Kasumi-1 (cell line): Measurements from ENCODE around the gene RHEB.

Experiments used
- DNase-seq, 2 experiments: peaks; one replicate each; lab custom pipeline; 2025; lab: John Stamatoyannopoulos, UW

Gene RHEB

DNA sequence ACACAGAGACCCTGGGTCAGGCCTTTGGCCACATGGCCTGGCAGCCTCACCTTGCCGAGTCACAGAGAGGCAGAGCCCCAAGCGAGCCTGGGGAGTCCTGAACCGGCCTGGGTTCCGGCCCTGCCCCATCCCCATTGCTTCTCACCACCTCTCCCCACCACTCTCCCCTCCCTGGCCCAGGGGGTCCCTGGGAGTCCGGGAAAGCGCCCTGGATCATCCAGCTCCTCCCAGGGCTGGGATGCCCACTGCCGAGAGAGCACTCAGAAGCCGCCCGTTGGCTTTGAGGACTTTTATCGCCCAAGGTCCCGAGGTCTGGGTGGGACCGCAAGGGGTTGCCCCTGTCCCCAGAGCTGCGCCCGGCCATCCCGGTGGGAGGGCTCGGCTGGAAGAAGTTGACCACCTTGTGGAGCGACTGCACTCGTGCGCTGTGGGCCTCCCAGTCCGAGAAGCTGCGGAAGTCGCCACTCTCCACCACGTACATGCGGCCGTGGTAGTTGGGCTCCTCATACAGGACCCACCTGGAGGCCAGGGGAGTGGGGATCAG, 87.9 kb downstream of the RHEB start:
- no peak for DNase-seq

DNA sequence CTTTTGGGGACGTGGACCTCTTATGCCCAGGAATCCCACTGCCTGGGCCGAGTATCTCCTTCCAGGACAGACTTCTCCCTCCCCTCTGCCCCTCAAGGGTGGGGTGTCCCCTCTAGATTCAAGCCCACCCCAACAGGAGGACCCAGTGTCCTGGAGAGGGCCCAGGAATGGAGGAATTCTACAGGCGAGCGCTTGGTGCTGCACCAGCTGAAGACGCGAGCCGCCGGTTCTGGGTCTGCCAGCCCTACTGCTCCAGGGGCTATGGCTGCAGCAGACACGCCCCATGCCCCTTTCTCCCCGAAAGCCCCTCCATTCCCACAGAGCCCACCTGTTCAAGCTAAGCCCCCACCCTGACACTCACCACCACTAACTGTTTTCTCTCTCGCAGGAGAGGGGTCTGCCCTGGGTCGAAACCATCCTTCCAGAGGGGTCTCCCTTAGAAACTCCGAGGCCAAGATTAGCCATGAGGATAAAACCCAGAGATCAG, 88.4 kb downstream of the RHEB start:
- DNase-seq: no peak

DNA sequence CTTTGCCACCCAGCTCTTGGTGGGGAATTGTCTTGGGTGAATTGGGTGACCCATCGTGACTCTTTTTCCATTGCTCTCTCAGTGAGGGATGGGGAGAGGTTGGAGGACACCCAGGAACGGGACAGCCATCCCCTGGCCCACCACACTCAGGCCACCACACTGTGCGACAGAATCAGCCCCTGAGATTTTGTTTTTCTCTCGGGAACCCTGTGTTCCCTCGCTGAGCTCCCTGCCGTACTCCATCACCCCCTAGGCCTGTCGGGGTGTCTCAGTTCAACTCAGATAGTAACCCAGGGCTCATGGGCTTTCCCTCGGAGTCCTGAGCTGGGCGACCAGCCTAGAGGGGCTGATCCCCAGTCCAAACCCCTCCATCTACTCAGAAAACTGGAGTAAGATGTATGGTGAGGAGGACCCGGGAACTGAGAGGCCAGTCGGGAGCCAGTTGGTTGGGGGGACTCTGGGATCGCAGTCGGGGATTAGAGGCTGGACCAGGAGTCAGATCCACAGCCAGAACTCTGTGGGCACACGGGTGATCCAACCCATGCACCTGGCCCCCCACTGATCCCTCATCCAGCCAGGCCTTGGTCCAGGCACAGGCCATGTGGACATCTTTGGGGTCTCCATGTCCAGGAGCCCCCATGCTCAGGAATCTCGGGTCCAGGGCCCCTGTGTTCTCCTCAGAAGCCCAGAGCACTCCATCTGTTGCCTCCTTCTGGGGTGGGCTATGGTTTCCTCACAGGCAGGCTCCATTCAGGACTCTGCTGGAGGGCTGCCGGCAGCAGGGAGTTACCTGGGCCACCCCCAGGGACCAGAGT, 89.1 kb downstream of the RHEB start:
- no peak for DNase-seq

DNA sequence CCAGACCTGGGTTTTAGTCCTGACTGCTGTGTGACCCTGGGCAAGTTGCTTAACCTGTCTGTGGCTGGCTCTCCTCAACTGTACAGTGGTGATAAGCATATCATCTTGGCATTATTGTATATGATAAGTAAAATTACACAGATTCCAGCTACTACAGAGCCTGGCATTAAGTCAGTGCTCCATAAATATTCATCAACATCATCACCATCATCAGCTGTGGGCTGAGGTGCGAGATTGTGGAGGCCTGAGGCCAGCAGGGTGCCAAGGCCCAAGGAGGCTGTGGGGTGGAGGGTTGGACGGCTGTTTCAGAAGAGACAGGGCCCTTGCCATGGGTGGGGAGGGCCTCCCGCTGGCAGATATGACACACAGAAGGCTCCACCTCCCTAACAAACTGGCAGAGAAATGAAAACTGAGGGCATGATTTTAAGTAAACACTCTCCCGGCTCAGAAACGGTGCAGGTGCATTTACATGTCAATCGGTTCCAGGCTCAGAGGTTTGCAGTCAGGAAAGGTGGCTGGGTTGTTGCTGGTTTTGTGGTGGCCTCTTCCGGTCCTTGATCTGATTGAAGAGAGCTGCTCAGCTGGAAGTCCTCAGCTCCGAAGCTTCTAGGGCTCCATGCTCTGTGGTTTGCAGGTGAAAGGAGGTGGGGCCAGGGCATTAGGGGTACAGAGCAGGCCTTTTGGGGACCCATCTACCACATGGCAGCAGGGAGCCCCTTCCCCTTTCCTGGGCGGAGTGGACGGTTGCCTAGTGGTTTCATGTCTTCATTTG, 89.9 kb downstream of the RHEB start:
- DNase-seq: no peak

DNA sequence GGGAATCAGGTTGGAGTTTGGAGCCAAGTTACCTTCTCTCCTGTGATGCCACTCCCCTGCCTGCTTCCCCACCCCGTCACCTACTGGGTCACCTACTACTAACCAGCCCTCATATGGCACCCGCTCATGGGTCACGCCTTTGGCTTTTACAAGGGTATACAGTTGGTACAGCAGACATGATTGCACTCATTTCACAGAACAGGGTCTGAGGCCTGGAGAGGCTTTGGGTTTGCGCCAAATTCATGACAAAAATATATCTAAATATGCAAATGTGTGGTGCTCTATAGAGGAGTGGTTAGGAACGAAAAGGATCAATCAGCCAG, 90.5 kb downstream of the RHEB start:
- no peak for DNase-seq

DNA sequence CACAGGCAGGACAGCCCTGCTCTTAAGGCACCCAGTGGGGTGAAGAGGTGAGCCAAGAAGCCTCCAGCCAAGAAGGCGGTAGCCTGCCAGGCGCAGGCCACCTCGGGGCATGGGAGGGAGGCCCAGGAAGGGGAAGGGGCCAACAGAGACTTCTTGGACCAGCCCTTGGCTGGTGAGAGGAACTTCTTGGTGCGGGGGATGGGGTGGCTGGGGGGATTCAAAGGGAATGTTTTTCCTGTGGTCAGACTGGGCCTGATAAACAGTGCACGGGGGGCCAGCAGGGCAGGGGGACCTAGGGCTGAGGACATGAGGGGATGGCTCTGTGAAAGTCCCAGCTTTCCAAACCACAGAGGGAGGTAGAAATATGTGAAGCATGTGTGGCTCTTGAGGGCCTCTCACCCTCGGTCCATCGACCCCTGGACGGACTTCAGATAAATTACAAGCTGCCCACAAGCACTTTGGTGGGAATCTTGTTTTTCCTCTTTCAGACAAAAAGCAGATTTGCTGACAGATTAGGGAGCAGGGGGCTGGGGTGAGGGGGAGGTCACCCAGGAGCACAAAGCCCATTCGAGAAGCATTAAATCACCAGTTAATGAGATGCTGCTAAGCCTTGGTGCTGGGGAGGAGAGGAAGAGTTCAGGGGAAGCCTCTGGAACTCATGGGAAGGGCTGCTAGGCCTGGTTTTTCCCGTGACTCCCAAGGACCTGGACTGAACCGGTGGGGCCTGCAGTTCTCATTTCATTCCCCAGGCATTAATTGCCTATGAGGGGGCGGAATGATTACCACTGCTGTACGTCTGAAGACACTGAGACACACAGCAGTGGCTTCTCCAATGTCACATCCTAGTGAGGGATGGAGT, 91.1 kb downstream of the RHEB start:
- no peak for DNase-seq

DNA sequence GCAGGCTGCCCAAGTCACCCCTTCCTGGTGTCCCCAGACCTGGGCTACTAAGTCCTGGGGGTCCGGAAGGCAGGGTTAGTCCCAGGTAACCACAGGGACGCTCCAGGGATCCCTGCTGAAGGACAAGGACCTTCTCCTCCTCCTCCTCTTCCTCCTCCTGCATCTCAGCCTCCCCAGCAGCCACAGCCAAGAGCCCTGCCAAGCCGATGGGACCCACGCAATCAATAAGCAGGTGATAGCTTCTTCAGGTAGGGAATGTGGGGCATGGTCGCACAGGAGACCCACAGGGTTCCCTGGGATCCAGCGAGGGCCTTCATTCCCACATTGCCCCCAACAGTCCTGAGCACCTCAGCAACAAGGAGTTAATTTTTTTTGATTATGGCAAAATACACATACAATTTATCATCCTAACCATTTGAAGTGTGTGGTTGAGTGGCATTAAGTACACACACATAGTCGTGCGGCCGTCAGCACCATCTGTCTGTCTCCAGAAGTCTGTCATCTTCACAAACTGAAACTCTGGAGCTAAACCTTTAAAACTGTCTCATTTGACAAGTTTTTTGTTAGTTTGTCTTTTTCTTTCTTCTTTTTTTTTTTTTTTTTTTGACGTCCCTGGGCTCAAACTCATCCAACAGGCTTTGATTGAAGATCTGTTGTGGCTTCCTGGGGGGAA, 91.9 kb downstream of the RHEB start:
- no peak for DNase-seq

DNA sequence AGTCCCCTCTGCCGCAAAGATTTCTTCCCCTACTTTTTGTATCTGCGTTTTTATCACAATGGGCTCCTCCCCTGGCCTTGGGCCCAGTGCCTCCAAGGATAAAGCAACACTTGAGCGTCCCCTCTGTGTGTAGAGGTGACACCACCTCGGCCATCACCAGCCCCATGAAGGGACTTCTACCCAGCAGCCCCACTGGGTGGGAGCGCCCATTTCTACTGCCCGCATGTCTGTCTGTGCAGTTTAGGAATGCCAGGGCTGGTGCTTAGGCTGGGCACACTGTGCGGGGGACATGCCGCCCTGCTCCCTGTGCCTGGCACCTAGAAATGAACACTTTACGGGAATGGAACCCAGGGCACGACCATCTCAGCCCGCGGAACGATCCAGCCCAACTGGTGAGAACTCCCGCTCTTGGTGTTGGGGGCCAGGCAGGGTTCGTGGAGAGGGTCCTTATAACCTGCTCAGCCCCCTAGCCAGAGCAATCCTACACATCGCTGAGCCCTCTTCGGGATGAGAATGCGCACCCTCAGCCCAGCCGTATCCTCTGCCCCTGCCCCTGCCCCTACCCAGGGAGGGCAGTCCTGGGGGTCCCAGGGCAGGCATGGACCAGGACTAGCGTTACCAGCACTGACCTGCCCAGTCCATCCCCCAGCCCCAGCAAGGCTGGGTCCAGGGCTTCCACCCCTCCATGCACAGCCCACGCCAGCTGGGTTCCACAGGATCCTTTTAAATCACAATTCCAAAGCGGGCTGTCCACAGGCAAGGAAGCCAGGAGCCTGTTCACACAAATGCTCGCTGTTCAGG, 92.6 kb downstream of the RHEB start:
- no peak for DNase-seq

DNA sequence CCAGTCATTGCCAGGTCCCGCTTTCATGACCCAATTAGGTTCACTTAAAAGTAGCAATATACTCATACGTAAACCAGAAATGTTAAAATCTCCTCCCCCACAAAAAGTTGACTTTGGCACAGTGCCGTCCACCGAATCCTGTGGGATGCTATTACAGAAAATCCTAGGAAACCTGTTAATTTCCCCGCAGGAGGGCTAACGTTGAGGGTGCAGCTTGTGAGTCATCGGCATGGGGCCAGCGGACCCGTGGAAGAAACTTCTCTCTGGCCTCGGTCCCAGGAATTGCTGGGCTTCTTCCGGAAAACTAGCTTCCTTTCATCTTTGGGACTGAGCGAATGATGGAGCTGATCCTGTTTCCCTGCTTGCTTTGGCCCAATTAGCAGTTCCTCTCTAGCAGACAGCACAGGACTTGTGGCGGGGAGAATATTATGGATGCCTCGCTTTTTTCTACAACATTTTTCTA, 93.2 kb downstream of the RHEB start:
- no peak for DNase-seq

DNA sequence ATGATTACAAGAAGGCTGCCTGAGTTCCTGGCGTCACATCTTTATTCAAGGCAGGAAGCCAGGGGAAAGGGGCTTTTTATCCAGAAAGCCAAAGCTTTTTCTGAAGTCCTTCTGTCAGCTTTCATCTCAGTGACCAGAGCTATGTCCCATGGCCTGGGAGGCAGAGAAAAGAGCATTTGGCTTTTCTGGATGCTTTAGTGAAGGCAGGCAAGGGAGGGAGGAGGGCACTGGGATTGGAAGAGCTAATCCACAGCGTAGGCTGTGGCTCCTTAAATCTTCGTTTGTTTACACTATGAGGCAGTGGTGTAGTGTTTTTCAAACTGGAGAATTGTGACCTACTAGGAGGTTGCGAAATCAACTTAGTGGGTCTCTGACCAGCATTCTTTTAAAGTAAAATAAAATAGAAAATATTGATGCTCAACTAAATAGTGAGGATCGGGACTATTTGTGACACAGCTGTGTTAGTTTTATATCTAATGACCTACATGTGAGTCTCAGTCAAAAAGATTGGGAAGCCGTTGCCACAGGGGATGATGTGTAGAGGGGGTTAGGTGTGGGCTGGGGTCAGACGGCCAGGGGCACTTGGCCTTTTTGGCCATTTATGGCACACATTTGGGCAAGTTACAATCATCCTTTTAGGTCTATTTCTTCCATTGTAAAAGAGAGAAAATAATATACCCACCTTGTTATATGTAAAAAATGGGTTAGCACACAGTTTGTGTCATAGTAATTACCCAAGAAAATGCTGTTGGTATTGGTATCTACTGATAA, 93.8 kb downstream of the RHEB start:
- no peak for DNase-seq

DNA sequence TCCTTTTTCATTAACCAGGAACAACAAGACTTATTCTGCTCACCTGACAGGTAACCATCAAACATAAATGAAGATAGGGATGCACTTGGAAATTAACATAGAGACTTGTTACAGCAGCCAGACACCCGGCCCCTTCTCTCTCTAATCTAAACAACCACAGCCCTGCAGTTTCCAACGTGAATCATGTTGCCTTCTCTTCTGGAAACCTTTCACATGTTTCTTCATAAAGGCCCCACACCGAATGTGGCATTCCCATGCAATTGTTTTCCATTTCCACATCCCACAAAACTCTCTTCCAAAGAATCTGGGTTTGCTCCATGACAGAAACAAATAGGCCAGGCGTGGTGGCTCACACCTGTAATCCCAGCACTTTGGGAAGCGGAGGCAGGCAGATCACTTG, 94.9 kb downstream of the RHEB start:
- no peak for DNase-seq

DNA sequence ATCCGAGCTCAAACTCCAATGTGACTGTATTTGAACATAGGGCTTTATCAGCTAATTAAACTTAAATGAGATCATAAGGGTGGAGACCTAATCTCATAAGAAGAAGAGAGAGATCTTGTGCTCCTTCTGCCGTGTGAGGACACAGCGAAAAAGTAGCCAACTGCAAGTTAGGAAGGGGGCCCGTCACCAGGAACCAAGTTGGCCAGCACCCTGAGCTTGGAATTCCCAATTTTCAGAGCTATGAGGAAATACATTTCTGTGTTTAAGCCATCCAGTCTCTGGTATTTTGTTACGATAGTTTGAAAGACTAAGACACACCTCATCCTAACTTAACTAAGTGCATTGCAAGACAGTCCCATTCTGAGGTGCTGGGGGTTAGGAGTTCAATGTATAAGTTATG, 95.8 kb downstream of the RHEB start:
- DNase-seq: no peak

DNA sequence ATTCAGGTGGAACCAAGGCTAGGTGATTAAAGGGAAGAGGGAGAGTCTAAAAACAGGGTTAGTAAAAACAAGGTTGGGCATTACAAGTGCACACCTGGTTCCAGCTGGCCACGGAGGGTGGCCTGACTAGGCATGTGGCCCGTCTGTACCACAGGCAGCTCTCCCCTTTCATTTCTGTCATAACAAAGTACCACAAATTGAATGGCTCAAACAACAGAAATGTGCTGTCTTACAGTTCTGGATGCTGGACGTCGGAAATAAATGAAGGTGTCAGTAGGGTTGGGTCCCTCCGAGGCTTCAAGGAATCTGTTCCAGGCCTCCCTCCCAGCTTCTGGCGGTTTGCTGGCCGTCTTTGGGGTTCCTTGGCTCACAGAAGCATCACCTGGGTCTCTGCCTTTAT, 96.5 kb downstream of the RHEB start:
- DNase-seq: no peak

DNA sequence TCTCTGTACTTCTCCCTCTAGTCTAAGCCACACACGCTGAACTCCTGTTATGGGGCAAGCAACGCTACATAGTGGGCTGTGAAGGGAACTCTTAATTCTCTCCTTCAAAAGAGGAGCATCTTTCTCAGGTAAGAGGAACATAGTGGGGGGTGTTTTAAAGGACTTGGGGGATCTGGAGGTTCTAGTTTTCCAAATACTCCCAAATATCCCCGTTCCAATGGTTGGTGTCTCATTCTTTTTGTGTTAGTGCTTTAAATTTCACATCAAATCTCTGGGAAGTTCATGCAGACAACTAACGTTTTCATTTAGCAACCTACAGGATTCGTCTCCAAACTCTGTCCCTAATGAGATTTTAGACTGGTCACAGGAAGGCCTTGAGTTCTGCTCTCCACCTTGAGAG, 97.5 kb downstream of the RHEB start:
- DNase-seq: no peak

DNA sequence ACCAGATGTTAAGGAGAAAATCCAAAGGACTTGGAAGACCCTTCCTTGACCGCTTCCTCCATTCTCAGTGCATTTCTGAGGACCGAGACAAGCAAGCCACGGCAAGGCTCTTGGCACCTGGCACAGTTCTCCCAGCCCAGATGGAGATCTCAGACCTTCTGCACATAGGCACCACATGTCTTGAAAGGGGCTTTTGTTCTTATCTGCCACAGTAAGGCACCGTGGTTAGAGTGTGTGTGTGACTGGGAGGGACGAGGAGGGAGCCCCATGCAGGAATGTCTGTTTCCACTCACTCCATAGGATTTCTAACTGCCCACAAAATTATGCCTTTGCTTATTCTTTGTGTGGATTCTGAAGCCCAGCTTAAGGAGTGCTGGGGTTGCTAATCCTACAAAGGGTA, 99.6 kb downstream of the RHEB start:
- no peak for DNase-seq

DNA sequence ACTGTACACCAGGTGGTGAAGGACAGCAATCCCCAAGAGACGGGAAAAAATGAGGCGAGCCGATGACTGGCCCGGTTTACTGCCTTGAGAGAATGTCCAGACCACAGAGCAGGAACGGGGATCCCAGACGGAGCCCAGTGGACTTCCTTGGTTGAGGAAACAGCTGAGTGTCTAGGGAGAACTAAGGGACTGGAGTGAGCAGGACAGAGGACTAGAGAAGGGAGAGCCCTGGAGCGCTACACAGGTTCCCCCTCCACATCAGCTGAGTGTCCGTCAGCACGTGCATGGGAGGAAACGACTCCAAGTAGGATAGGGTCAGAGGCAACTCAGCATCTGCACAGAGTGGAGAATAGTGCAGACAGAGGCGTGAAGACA, 102.8 kb downstream of the RHEB start:
- DNase-seq: no peak

DNA sequence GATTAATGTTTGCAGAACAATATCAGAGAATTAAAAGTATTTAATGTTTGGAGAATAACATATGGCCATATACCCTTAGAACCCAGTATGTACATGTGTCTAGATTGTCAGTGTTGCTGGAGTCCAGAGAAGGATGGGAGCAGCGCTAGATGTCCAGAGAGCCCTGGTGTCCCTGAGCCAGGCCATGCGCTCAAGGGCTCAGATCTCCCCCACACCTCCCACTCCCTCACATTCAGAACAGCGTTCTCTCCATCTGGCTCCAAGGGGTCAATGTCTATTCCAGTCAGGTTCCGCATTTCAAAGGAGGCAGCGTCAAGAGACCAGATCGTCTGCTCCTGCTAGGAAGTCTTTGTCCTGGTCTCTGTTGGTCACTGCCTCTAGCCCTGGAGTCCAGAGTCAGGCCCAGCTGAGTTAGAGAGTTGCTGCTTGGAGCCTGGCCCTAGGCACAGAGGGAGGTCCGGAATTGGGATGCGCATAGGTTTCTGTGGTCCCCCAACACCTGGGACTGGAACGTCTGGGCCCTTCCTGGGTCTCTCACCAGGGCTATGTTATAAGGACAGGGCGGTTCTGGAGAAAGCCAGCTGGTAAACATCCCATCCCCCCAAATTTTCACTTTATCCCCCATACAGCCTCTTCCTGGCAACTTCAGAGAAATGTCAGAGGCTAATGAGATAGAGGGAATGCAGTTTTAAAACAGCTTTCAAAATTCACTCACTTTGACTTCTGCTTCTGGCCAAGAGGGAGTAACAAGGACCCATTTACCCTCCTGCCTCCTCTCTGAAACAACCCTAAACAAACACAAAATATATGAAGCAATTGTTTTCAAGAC, 103.4 kb downstream of the RHEB start:
- DNase-seq: no peak
